Transverse colon (tissue), 4 donors: ENCODE measurements around the gene DCBLD2. TPM values are rescaled to one million over a fixed set of nuclear protein-coding genes. Genes with fewer than 3 reads are reported as not detected.
A peak's percentile ranks its signal among the peaks of the same experiment; 100 is the strongest.

Experiments used
- DNase-seq: peaks from one replicate; pipeline ENCODE4 v3.0.0-alpha.2; 2019
- H3K27ac ChIP-seq, 4 donors: fragments of 200-600 bp; sonication (generic); 2 replicates each; pipeline ENCODE4 v1.5.1; 2016 to 2018; ENCODE audit warnings: inconsistent platforms in 4 of 4
- H3K27me3 ChIP-seq: fragments of 200-600 bp; sonication (generic); 2 replicates; pipeline ENCODE4 v1.5.1; 2017; ENCODE audit warnings: inconsistent platforms
- H3K36me3 ChIP-seq, 4 donors: fragments of 200-600 bp; sonication (generic); 2 replicates each; pipeline ENCODE4 v1.5.1; 2017 to 2019; ENCODE audit warnings: inconsistent platforms in 4 of 4
- H3K4me1 ChIP-seq, 4 donors: fragments of 200-600 bp; sonication (generic); 2 replicates each; pipeline ENCODE4 v1.5.1; 2017 to 2020; ENCODE audit warnings: inconsistent platforms in 4 of 4
- H3K4me3 ChIP-seq, 4 donors: fragments of 200-600 bp; sonication (generic); 1 replicate in 1 of 4; 2 replicates in 3 of 4; pipeline versions ENCODE4 v1.5.1 to v1.6.1; 2017 to 2019; ENCODE audit warnings: inconsistent platforms in 4 of 4
- H3K9me3 ChIP-seq, 2 donors: fragments of 200-600 bp; sonication (generic); 2 replicates each; pipeline ENCODE4 v1.5.1; 2017 to 2019; ENCODE audit warnings: inconsistent platforms in 2 of 2
- CTCF ChIP-seq, 5 experiments: fragments of 200-600 bp in 3 of 5; fragments of 450-650 bp in 2 of 5; sonication (generic) in 3 of 5; IDR thresholded peaks; 1 replicate in 2 of 5; 2 replicates in 3 of 5; pipeline ENCODE4 v1.5.1; 2016 to 2017; ENCODE audit warnings: antibody characterized with exemption in 5 of 5, inconsistent platforms in 3 of 5, mild to moderate bottlenecking in 2 of 5, moderate library complexity in 1 of 5
- EP300 ChIP-seq: sonication (generic); formaldehyde crosslinking; IDR thresholded peaks from one replicate; pipeline ENCODE4 v1.6.1; 2017; ENCODE audit warnings: antibody characterized with exemption, low read depth
- POLR2A ChIP-seq: fragments of 450-650 bp; IDR thresholded peaks from one replicate; pipeline ENCODE4 v1.6.1; 2016; ENCODE audit warnings: antibody characterized with exemption, mild to moderate bottlenecking, moderate library complexity
- POLR2AphosphoS5 ChIP-seq, 3 donors: sonication (generic); formaldehyde crosslinking; IDR thresholded peaks; one replicate each; pipeline ENCODE4 v1.6.1; 2016; ENCODE audit warnings: antibody characterized with exemption in 3 of 3
- WGBS, 2 donors: methylation state at CpG; one replicate each; pipeline ENCODE4 v1.1.5; 2018; ENCODE audit warnings: low coverage in 1 of 2; 5-methylcytosine and 5-hydroxymethylcytosine counted together
- in situ Hi-C, 4 donors: fragments of 200-750 bp; cut with MboI; loops; one replicate each; pipeline versions ENCODE4 v1.15.0 to v1.15.1; 2017; ENCODE audit warnings: low sequenced_read_pairs in 3 of 4, low pct_ligation_motif_present in 1 of 4, low pct_unique_long_range_greater_than_20kb in 1 of 4
- intact Hi-C: fragments of 100-400 bp; cut with DNase I; formaldehyde crosslinking; loops from one replicate; pipeline ENCODE4 v1.15.1; 2023; ENCODE audit warnings: low total_unique reads
- total RNA-seq, 4 donors: library from RNA; depleted of rRNA; stranded (reverse); fragments of >200 nt; gene quantifications; one replicate each; pipeline ENCODE4 v1.1.0, GENCODE V29; 2016

DCBLD2 gene
- total RNA-seq, 4 donors from 2014 or later = 14.3 to 20.6 (median 18.4) TPM

GRCh38 chr3:98903705-98904481, 2.4 kb upstream of the DCBLD2 start:
- in situ Hi-C loops (no loop called here), intact Hi-C loops (loop anchor here (5.0 kb wide), 1 partner anchor 382 kb away; the partner anchor contains the start of gene CLDND1)
- TF ChIP-seq CTCF (IDR thresholded peaks at IDR 0.05) = no peak
- TF ChIP-seq EP300 = no peak
- TF ChIP-seq POLR2A = no peak
- TF ChIP-seq POLR2AphosphoS5 (IDR thresholded peaks at IDR 0.05) = no peak
- DNase-seq = no peak
- Histone ChIP-seq H3K36me3 (no peaks in the 10 kb centered on the region), H3K27ac (no peak overlapping the region), H3K27me3 (no peaks in the 10 kb centered on the region), H3K9me3 (no peaks in the 10 kb centered on the region), H3K4me3 (no peak overlapping the region), H3K4me1 (peaks cover 0 to 21% (median 4%) of the 10 kb centered on the region in 4 donors)
- WGBS, 2 donors = 88 to 93% methylated on average over 1 to 11 of the region's 11 CpGs

- Histone ChIP-seq H3K4me1 (peaks cover 0 to 21% (median 4%) of the 10 kb centered on the region in 4 donors), H3K4me3 (no peak overlapping the region), H3K9me3 (no peaks in the 10 kb centered on the region), H3K27ac (no peak overlapping the region), H3K36me3 (no peaks in the 10 kb centered on the region), H3K27me3 (no peaks in the 10 kb centered on the region)
- in situ Hi-C loops (no loop called here), intact Hi-C loops (loop anchor here (5.0 kb wide), 1 partner anchor 381 kb away; the partner anchor contains the start of gene CLDND1)
- no peak for DNase-seq
- TF ChIP-seq EP300 (no peak), POLR2AphosphoS5 (IDR thresholded peaks at IDR 0.05) (no peak), POLR2A (no peak), CTCF (IDR thresholded peaks at IDR 0.05) (no peak)
- WGBS, 2 donors = 87 to 98% methylated on average over 3 of the region's 3 CpGs
Observed at GRCh38 chr3:98903099-98903498, 1.6 kb upstream of the DCBLD2 start.

DNA sequence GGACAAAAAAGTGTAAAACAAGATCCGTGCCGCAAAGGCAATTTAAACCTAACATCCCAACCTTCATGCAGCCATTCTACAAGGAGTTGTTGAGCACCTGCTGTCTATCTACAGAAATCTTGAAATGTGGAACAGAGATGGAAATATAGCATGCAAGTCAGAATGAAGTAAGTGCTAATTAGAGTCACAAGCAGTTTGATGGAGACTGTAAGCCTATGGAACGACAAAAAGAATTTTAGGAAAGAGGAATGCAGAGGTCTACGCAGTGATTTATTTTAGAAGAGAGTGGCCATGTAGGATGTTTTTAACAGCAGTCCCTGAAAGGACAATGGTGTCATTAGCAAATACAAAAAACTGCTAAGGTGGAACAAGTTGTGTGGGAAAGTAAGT, 851 bp upstream of the DCBLD2 start:
- no peaks in the 10 kb centered on the region for H3K9me3 ChIP-seq
- H3K4me1 ChIP-seq = peaks cover 0 to 21% (median 4%) of the 10 kb centered on the region in 4 donors
- peak overlapping the region; percentile 17 to 94 (median 90) for H3K4me3 ChIP-seq
- no peak for DNase-seq
- peak overlapping the region; percentile 90 to 96 (median 94) for H3K27ac ChIP-seq
- in situ Hi-C loops (no loop called here), intact Hi-C loops (loop anchor here (5.0 kb wide), 1 partner anchor 380 kb away; the partner anchor contains the start of gene CLDND1)
- TF ChIP-seq EP300 = no peak
- H3K36me3 ChIP-seq = no peaks in the 10 kb centered on the region
- no peaks in the 10 kb centered on the region for H3K27me3 ChIP-seq
- 26 to 34% methylated on average over 4 of the region's 4 CpGs for WGBS, 2 donors

DNA sequence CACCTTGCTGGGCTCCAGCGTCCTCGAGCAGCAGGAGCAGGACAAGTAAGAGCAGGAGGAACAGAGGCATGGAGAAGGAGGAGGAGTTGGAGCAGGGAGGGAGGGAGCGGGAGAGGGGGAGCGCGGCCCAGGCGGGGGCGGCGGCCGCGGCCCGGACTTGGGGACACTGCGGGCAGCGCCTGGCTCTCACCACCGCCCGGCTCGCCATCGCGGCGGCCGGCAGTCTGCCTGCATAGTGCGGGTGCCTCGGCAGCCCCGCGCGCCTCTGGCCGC, 440 bp downstream of the DCBLD2 start:
- TF ChIP-seq POLR2A (no peak), CTCF (IDR thresholded peaks at IDR 0.05) (no peak), EP300 (no peak), POLR2AphosphoS5 (IDR thresholded peaks at IDR 0.05) (no peak)
- Histone ChIP-seq H3K9me3 (no peaks in the 10 kb centered on the region), H3K36me3 (no peaks in the 10 kb centered on the region), H3K27me3 (no peaks in the 10 kb centered on the region), H3K27ac (peak overlapping the region; percentile 90 to 96 (median 94)), H3K4me3 (peak overlapping the region; percentile 87 to 96 (median 93)), H3K4me1 (peaks cover 0 to 21% (median 4%) of the 10 kb centered on the region in 4 donors)
- intact Hi-C loops (loop anchor here (5.0 kb wide), 1 partner anchor 379 kb away; the partner anchor contains the start of gene CLDND1), in situ Hi-C loops (no loop called here)
- 1% methylated on average over 26 of the region's 26 CpGs; no CpG with 5 or more reads in 1 of the 2 donors for WGBS, 2 donors
- peak; percentile 45 for DNase-seq
